GM20431 (cell line): ENCODE results near the gene GPATCH1.
"Not testable (repeated sequence)": the region's sequence is repeated elsewhere in the genome, so short reads cannot be mapped to it uniquely, and the experiment has no call there.

ENCODE experiments used
- in situ Hi-C: fragments of 300-500 bp; cut with MseI, MboI; formaldehyde crosslinking; loops from one replicate; pipeline ENCODE4 v1.15.0; 2020; ENCODE audit warnings: low sequenced_read_pairs; ENCODE audit not compliant: unreplicated experiment

GPATCH1 gene

DNA sequence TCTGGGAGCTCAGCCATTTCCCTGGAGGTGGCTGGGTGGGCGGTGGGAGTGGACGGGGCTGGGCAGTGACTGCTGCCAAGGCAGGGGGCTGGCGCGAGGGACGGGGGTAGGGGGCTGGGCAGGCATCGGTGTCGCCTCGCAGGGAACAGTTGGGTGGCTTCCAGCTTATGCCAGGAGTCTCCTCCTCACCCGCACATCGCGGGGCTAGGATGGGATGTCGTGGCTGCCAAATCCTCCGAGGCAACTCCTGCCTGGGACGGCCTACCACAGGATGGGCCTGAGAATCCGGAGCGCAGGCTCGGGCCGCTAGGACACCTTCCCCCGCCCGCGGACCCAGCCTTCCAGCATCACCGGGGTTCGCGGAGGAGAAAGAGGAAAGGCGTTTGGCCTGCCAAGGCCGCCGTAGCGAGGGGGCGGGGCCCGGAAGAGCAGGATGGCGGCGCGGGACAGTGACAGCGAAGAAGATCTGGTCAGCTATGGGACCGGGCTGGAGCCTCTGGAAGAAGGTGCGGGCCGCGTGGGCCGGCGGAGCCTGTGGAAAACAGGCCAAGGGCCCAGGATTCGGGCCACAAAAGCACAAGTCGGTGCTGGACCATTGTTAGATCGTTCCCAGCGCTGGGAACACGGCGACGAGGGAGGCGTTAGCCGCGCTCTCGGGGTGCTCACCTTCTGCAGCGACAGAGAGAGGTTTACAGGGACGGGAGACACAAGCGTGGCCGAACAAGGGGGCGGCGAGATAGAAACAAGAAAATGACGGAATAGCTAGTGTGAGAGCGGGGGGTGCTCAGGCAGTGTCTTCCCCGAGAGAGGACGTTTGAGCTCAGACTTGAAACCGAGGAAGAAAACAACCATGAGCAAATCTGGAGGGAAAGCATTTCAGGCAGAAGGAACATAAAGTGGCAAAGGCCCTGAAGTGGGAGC, at the start of gene GPATCH1:
TSS of gene GPATCH1 (plus strand) at position 421 of the 921 bp plus-strand sequence. CDS start at position 434, 13 bp downstream.
- in situ Hi-C loops, result no loop called here

GRCh38 chr19:33032218-33032781, 48.7 kb upstream of the GPATCH1 start:
- in situ Hi-C loops, result no loop called here

GRCh38 chr19:33035461-33035860, 45.5 kb upstream of the GPATCH1 start:
- in situ Hi-C loops, result no loop called here

- in situ Hi-C loops, result not testable (repeated sequence)
These were observed 44.4 kb upstream of the GPATCH1 start for GRCh38 chr19:33036370-33037167.

DNA sequence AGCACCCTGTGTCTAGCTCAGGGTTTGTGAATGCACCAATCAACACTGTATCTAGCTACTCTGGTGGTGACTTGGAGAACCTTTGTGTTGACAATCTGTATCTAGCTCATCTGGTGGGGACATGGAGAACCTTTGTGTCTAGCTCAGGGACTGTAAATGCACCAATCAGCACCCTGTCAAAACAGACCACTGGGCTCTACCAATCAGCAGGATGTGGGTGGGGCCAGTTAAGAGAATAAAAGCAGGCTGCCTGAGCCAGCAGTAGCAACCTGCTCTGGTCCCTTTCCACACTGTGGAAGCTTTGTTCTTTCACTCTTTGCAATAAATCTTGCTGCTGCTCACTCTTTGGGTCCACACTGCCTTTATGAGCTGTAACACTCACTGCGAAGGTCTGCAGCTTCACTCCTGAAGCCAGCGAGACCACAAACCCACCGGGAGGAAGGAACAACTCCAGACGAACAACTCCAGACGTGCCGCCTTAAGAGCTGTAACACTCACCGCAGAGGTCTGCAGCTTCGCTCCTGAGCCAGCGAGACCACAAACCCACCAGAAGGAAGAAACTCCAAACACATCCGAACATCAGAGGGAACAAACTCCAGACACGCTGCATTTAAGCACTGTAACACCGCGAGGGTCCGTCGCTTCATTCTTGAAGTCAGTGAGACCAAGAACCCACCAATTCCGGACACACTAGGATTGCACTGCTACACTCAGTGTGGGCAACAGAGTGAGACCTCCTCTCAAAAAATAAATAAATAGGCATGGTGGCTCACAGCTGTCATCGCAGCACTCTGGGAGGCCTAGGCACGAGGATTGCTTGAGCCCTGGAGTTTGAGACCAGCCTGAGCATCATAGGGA, 43.6 kb upstream of the GPATCH1 start:
- in situ Hi-C loops, result not testable (repeated sequence)

GRCh38 chr19:33039108-33039599, 41.8 kb upstream of the GPATCH1 start:
- in situ Hi-C loops, result no loop called here

- in situ Hi-C loops, result no loop called here
These were observed 41.2 kb upstream of the GPATCH1 start for GRCh38 chr19:33039815-33040214.

- in situ Hi-C loops, result no loop called here
These were observed 39.8 kb upstream of the GPATCH1 start for GRCh38 chr19:33040994-33041827.

DNA sequence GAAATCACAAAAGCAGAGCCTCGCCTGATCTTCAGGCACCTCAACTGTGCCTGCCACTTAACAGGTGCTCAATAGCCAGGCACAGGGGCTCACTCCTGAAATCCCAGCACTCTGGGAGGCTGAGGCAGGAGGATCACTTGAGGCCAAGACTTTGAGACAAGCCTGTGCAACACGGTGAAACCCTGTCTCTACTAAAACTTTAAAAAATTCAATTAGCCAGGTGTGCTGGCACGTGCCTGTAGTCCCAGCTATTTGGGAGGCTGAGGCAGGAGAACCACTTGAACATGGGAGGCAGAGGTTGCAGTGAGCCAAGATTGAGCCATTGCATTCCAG, 39.2 kb upstream of the GPATCH1 start:
- in situ Hi-C loops, result not testable (repeated sequence)

DNA sequence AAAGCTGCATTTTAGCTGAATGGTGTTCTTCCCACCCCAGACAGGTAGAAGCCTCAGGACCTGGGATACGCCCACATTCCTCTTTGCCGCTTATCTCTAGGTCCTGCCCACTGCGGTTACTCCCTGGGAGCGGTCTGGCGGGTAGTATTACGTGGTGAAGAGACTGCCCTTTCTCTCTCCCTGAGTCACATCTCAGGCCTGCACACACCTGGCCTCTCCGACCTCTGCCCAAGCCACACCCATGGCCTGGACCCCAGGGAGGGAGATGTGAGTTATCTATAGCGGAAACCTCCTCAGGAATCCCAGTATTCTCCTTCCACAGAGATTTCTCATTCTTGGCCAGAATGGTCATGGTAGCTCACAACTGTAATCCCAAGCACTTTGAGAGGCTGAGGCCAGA, 33.6 kb upstream of the GPATCH1 start:
- in situ Hi-C loops, result no loop called here

DNA sequence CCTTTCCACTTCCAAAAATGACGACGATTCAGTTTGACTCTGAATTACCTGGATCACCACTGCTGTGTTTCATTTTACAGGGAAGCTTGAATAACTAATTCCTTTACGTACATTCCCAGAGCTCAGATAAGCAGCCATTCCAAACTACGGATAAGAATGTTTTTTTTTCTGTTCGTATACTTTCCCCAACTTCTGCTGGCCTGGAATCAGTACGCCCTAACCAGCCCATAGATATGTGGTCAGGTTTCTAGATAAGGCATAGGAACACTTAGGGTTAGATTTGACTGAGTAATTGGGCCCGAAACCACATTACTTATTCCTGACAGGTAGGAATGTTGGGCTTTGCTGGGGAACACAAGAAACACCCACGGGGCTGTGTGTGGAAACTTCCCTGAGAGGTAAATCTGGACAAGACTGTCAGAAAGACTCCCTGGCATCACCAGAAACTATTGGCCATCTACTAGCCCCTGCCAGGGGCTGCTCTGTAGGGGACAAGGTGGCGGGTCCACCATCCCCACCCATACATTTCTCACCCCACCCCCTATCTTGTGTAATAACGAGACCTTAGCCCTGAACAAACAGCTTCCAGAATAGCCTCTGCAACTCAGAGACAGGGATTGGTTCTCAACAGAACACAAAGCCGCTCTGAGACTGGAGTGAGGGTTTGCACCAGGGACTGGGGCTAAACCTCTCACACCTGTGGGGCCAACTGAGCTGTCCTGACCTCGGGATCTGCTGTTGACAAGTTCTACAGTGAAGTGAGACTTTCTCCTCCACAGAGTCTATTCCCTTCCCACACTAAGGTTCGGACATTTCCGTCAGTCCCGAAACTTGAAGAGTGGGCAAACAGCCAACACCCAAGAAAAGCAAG, 31.9 kb upstream of the GPATCH1 start:
- in situ Hi-C loops, result no loop called here

- in situ Hi-C loops, result no loop called here
These were observed 30.9 kb upstream of the GPATCH1 start for GRCh38 chr19:33050110-33050509.

GRCh38 chr19:33052352-33052972, 28.5 kb upstream of the GPATCH1 start:
- in situ Hi-C loops, result no loop called here

- in situ Hi-C loops, result no loop called here
These were observed 26.4 kb upstream of the GPATCH1 start for GRCh38 chr19:33054623-33055022.

DNA sequence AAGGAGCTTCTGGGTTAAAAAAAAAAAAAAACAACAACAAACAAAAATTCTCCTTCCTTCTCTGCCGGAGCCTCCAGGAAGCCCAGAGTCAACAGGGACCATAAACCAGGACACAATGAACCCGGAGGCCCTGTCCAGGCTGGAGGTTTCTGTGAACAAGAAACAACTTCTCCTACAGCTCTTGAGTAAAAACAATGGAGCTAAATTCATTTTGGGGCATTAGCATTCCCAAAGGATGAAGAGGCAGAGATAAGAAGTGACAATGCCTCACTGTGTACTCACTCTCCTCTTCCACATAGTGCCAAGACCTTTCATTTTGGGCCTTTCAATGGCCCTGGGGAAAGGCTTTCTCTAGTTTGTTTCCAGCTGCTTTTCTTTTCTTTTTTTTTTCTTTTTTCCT, 25.3 kb upstream of the GPATCH1 start:
- in situ Hi-C loops, result no loop called here

DNA sequence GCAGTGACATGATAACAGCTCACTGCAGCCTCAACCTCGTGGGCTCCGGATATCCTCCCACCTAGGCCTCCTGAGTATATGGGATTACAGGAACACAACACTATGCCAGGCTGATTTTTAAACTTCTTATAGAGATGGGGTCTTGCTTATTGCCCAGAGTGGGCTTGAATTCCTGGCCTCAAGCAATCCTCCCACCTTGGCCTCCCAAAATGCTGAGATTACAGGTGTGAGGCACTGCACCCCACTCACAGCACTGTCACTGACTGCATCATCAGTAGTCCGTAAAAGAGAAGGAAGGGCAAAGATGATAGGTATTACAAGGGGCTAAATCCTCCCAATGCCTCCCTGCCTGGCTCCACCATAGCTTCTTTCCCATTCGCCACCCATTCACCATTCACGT, 20.4 kb upstream of the GPATCH1 start:
- in situ Hi-C loops, result no loop called here

GRCh38 chr19:33062902-33063301, 18.1 kb upstream of the GPATCH1 start:
- in situ Hi-C loops, result no loop called here

DNA sequence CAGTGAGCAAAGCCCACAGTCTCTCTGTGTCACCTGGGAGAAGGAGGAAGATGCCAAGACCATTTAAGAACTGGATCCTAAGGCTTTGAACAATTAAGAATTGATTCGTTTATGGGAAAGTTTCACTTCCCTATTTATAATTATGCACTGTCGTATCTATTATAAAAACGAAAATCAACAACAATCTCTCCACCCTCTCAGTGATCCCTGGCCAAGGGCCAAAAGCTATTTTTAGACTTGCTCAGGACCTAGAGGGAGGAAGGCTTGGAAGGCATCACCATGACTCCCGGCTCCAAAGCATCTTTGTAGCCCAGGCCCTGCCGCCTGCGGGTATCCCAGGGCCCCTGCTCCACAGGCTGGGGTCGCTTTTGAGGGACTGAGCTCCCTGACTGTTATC, 17.6 kb upstream of the GPATCH1 start:
- in situ Hi-C loops, result no loop called here
